GM18502 (cell line): ENCODE results near the gene TAPBPL.
"Not testable (repeated sequence)": the region's sequence is repeated elsewhere in the genome, so short reads cannot be mapped to it uniquely, and the experiment has no call there.

Experiments used
- ATAC-seq: cut with Tn5 transposase; IDR thresholded peaks from one replicate; pipeline ENCODE4 v1.9.1; 2021; ENCODE audit warnings: mild to moderate bottlenecking; ENCODE audit not compliant: unreplicated experiment, poor library complexity

TAPBPL gene

GRCh38 chr12:6461401-6462233 is 9.8 kb downstream of the TAPBPL start:
- ATAC-seq = peak; percentile 71

- peak; percentile 13 for ATAC-seq
Measured at GRCh38 chr12:6462234-6462995, 10.6 kb downstream of the TAPBPL start.

- ATAC-seq = no peak
Measured at GRCh38 chr12:6463216-6463615, 11.4 kb downstream of the TAPBPL start.

GRCh38 chr12:6463858-6464257 is 12.0 kb downstream of the TAPBPL start:
- no peak for ATAC-seq

- no peak for ATAC-seq
Measured at GRCh38 chr12:6464531-6464930, 12.7 kb downstream of the TAPBPL start.

- ATAC-seq = no peak
Measured at GRCh38 chr12:6465467-6466183, 13.8 kb downstream of the TAPBPL start.

GRCh38 chr12:6466184-6466573 is 14.3 kb downstream of the TAPBPL start:
- no peak for ATAC-seq

- ATAC-seq = not testable (repeated sequence)
Measured at GRCh38 chr12:6466751-6467150, 14.9 kb downstream of the TAPBPL start.

GRCh38 chr12:6467571-6468282 is 15.9 kb downstream of the TAPBPL start:
- not testable (repeated sequence) for ATAC-seq

GRCh38 chr12:6468283-6468575 is 16.4 kb downstream of the TAPBPL start:
- no peak for ATAC-seq

- no peak for ATAC-seq
Measured at GRCh38 chr12:6469092-6469491, 17.2 kb downstream of the TAPBPL start.

GRCh38 chr12:6469609-6470374 is 17.9 kb downstream of the TAPBPL start:
- no peak for ATAC-seq

- peak; percentile 88 for ATAC-seq
Measured at GRCh38 chr12:6470375-6471163, 18.7 kb downstream of the TAPBPL start, which contains the start of gene VAMP1. VAMP1 (minus strand) TSS chr12:6470677; CDS start chr12:6470531, 146 bp downstream.

GRCh38 chr12:6471989-6472360 is 20.1 kb downstream of the TAPBPL start:
- no peak for ATAC-seq

- no peak for ATAC-seq
Measured at GRCh38 chr12:6472491-6472890, 20.6 kb downstream of the TAPBPL start.

- not testable (repeated sequence) for ATAC-seq
Measured at GRCh38 chr12:6475233-6475975, 23.6 kb downstream of the TAPBPL start.

GRCh38 chr12:6476489-6476888 is 24.6 kb downstream of the TAPBPL start:
- no peak for ATAC-seq
